Measurements from ENCODE around the gene RTEL1.

DNA sequence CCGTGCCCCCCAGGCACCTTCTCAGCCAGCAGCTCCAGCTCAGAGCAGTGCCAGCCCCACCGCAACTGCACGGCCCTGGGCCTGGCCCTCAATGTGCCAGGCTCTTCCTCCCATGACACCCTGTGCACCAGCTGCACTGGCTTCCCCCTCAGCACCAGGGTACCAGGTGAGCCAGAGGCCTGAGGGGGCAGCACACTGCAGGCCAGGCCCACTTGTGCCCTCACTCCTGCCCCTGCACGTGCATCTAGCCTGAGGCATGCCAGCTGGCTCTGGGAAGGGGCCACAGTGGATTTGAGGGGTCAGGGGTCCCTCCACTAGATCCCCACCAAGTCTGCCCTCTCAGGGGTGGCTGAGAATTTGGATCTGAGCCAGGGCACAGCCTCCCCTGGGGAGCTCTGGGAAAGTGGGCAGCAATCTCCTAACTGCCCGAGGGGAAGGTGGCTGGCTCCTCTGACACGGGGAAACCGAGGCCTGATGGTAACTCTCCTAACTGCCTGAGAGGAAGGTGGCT is 39.3 kb downstream of the RTEL1 start:
- TF ChIP-seq, protein P1, sequence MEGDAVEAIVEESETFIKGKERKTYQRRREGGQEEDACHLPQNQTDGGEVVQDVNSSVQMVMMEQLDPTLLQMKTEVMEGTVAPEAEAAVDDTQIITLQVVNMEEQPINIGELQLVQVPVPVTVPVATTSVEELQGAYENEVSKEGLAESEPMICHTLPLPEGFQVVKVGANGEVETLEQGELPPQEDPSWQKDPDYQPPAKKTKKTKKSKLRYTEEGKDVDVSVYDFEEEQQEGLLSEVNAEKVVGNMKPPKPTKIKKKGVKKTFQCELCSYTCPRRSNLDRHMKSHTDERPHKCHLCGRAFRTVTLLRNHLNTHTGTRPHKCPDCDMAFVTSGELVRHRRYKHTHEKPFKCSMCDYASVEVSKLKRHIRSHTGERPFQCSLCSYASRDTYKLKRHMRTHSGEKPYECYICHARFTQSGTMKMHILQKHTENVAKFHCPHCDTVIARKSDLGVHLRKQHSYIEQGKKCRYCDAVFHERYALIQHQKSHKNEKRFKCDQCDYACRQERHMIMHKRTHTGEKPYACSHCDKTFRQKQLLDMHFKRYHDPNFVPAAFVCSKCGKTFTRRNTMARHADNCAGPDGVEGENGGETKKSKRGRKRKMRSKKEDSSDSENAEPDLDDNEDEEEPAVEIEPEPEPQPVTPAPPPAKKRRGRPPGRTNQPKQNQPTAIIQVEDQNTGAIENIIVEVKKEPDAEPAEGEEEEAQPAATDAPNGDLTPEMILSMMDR (IDR thresholded peaks at IDR 0.05) = no peak
- TF ChIP-seq POLR2A (IDR thresholded peaks at IDR 0.05) (no peak), EP300 (IDR thresholded peaks at IDR 0.05) (no peak)
